UCSD-AML1 (cell line): ENCODE results near the gene PSMD12.
"Not testable (repeated sequence)": the region's sequence is repeated elsewhere in the genome, so short reads cannot be mapped to it uniquely, and the experiment has no call there.

Experiments
- DNase-seq: peaks from one replicate; lab custom pipeline; 2025; ENCODE audit not compliant: unreplicated experiment; lab: John Stamatoyannopoulos, UW

PSMD12 gene

DNA sequence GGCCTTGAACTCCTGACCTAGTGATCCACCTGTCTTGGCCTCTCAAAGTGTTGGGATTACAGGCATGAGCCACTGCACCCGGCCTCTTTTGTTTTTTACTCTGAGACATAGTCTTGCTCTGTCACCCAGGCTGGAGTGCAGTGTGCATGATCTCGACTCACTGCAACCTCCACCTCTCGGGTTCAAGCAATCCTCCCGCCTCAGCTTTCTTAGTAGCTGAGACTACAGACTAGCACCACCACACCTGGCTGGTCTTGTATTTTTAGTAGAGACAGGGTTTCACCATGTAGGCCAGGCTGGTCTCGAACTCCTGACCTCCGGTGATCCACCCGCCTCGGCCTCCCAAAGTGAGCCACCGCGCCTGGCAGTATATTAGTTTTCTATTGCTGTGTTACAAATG is 22.2 kb upstream of the PSMD12 start:
- not testable (repeated sequence) for DNase-seq

DNA sequence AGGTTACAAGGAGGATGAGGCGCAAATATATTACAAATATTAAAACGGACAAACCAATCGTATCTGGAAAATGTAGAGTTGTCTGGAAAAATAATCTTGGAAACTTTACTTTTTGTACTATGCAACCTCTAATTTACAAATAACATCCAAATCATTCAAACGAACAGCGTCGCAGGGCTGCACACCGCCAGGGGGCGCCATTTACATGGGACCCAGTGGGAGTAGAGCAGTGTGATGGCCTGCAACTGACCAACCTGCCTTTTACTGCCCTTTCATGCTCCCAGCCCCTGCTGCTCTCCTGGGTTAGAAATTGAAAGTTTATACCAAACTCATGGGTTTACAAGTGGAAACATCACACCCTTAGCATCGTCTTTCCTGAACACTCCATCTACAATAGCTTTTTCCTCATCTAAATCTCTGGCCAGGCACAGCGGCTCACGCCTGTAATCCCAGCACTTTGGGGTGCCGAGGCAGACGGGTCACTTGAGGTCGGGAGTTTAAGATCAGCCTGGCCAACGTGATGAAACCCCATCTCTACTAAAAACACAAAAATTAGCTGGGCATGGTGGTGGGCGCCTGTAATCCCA is 20.7 kb upstream of the PSMD12 start:
- DNase-seq = peak; percentile 74

DNA sequence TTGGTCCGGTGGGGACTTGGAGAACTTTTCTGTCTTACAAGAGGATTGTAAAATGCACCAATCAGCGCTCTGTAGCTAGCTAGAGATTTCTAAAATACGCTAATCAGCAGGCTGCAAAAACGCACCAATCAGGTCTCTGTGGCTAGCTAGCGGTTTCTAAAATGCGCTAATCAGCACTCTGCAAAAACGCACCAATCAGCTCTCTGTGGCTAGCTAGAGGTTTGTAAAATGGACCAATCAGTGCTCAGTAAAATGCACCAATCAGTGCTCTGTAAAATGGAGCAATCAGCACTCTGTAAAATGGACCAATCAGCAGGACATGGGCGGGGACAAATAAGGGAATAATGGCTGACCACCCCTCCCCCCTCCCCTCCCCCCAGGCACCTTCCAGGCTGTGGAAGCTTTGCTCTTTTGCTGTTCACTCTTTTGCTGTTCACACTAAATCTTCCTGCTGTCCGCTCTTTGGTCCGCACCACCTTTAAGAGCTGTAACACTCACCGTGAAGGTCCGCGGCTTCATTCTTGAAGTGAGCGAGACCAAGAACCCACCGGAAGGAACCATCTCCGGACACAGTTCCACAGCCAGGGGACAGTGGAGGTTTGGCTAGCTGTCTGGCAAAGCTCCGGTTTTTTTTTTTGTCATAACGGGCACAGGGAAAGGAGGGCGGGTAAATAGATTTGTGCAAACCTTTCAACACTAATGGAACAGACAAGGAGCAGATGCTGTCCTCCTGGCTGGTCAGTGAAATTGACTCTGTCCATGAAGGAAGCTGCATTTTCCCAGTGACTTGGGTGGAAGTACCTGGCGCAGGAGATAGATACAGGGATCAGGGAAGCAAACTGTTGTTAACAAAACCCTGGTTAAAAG is 19.0 kb upstream of the PSMD12 start:
- no peak for DNase-seq

DNA sequence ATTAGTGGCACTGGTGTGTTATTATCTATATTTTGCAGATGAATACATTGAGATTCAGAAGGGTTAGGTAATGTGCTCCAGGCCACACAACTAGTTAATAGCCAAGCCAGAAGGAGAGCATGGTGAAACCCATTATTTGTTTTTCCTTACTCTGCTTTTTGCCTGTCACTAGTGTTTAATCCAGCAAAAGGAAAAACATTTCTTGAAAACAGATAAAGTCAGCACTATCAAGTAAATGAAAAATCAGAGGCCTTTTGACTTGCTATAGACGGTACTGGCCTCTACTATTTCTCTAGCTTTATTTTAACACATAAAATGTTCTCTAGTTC is 15.5 kb upstream of the PSMD12 start:
- DNase-seq = no peak

DNA sequence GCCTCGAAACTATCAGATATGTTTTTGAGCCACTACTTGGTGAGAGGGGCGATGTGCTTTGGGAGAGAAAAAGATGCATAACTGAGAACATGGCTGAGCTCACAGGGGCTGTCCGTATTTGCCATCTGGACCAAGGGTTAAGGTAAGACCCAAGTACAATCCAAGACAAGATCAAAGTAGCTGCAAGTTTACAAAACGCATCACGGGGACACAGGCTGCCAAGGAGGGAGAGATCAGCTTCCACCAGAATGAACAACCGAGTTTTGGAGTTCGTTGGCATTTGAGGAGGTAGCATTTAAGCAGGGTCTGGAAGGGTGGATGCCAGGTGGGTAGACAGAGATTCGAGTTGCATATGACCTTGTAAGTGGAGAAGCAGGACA is 12.9 kb upstream of the PSMD12 start:
- DNase-seq = no peak

DNA sequence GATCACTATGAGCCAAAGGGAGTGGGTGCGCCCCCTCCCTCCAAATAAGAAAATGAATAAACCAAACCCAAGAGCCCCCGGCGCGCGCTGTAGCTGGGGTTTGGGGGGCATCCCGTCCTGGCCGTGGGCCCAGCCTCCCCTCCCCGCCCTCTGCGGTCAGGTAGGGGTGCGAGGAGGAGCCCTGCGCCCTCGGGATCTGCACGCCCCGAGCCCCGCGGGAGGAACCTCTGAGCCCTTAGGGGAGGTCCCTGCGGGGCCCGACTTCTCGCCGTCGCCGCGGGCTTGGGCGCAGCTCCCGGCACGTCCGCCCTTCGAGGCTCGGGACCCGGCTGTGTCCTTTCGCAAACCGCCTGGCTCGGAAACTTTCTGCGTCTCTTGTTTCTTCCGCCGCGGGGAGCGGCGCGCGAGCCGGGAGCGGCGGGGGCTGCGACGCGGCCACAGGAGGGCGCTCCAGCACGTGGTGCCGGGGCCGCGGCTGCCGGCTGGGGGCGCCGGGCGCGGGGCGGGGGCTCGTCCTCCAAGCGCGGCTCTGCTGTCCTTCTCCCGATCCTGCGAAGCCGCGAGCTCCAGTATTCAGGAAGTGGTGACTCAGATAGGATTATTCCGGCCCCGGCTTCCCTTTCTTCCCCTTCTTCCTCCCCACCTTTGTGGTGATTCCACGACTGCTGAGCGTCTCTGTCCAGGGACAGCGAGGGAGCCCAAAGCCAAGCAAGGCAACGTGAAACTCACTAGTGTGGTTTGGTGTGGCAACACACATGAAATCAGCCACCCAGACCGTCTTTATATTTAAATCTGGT is 12.3 kb upstream of the PSMD12 start:
- DNase-seq = peak; percentile 72

DNA sequence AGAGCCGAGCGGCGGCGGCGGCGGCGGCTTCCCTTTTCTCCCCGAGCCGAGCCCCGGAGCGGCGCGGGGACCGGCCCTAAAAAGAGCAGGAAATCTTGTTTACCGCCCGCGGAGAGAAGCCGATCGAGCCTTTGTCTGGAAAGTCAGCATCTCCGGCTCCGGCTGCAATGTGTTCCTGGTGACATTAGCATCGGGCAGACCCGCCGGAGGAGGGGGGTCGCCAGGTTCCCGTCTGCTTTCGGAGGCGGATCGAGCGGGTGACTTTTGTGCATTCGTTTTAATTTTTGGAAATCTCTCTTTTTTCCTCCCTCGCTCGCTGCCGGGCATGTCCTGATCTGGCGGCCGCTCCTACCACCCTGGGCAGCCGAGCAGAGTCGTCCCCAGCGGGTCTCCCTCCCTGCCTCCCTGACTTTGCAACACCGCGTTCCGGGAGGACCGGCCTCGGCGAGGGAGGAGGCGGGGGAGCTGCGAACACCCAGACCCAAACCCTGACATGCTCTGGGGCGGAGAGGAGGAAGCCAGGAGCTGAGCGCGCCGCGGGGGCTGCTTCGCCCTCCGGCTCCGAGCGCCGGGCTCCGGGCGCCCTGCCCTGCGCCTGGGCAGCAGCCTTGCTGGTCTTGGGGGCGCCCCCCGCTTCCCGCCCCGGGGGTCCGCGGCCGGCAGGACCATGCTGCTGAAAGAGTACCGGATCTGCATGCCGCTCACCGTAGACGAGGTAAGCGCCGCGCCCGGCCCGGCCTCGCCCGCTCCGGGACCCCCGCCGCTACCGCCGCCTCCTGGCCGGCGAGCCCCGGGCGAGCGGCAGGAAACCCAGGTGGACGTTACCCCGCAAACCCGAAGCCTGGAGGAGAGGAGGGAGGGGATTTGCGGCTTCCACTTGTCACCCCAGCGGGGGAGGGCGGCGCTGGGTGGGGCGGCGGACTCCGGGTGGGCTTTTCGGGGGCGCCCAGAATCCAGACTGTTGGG is 11.4 kb upstream of the PSMD12 start:
- DNase-seq = peak; percentile 39

DNA sequence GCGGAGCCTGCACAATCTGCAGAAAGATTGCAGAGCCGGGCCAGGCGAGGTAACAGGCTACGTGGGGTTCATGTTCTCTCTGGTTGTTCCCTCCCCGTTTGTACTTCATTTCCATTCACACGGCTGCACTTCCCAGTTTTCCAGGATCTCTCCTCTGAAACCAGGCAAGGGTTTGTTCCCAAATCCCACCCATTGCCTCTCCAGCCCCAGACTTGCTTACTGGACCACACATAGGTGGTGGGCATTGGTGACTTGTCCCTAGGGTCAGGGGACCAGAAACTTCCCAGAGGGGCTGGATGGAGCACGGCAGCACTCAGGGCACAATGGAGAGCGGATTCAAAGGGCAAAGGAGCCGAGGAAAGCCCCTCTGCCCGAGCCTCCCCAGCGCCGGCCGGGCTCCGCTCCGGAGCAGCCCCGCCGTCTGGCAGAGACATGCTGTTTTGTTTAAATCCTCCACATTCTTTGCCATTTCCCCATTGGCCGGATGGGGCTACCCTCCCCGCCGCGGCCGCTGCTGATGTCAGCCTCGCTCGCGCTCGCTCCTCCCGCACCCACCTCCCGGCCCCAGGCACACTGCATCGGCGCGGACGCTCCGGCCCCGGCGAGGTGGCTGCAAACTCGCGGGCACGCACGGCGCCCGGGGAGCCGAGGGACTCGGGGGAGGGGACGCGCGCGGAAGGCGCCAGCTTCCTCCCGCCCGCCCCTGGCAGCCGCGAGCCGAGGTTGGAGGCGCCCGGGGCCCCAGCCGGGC is 10.5 kb upstream of the PSMD12 start, which contains the start of gene PITPNC1:
TSS of gene PITPNC1 (plus strand) at position 545 of the 751 bp plus-strand sequence.
- DNase-seq = peak; percentile 73

DNA sequence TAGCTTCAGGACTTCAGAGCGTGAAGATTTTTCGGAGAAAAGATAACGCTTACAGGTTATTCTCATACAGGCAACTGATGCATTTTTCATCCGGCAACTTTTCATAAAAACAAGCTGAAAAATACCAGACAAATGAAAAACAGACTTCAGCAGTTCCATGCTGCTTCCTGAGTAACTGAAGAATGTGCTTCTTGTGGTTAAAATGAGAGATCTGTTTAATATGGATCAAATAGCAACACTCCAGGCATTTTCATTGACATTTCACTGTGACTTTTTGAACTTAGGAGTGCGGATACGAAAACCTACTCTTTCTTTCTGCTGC is 10.0 kb upstream of the PSMD12 start:
- DNase-seq = no peak

DNA sequence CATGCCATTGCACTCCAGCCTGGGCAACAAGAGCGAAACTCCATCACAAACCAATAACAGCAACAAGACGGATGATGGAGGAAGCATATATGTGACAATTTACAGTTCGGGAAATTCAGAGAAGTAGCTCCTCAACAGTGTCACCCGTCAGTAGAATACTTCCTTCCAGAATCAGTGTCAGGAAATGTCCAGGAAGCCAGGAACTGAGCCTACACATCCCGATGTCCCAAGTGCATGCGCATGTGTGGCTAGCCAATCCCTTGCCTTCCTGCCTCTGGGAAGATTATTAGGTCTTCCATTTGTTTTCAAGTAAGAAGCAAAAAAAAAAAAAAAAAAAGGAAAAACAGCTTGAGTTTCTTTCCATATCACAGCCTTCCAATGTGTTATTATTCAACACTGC is 9.3 kb upstream of the PSMD12 start:
- DNase-seq = no peak

DNA sequence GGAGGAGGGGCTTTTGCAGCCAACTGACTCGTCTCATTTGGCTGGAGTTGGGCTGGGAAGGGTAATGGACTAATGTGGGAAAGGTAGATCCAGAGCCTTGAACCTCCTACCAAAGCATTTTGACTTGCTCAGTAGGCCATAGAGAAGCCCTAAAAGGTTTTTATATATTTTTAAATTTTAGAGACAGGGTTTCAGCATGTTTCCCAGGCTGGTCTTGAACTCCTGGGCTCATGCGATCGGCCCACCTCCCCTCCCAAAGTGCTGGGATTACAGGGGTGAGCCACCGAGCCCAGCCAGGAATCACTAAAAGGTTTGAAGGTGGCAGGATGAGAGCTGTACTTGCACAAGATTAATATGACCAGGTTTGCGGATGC is 8.7 kb upstream of the PSMD12 start:
- no peak for DNase-seq

DNA sequence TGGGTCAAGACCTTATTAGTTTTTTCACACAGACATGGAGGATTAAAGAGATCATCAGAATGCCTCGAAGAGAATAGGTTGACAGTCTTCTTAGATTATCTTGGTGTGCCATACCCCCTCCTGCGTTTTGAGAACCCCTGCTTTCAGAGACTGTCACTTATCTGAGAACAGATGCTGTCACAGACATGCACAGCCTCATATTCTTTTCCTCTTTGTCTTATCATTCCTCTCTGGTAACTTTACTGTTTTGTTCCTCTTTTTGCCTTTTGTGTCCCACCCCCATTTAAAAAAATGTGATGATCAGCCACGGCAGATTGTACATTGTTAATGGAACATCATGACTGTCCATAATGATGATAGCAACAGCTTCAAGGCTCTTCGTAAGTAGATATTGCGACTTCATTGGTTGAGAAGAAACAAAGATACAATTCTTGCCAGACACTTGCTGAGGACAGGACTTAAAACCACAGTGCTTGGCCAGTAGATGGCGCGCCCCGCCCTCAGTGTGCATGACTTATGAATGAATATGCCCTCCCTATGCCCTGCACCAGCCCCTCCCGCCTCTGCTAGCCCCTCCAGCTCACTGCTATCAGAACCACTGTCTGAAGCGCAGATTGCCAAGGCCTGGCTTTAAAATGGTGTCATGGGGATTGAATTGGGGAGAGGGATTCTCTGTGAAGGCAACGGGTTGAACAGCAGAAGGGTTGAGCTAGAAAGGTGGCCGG is 8.1 kb upstream of the PSMD12 start:
- peak; percentile 76 for DNase-seq

DNA sequence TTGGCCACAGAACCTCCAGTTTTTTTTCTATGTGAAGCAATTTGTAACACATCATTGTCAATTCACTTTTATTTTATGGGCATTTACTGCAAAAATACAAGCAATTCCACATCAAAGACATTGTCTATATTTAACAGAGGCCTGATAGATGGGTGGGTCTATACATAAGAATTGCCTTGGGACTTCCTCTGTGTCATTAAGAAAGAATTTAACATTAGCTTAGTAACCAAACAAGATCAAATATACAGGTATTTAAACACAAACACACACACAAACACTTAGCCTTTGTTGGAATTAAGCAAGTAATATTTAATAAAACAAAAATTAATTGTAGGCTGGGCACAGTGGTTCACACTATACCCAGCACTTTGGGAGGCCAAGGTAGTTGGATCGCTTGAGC is 6.4 kb upstream of the PSMD12 start:
- DNase-seq = no peak

DNA sequence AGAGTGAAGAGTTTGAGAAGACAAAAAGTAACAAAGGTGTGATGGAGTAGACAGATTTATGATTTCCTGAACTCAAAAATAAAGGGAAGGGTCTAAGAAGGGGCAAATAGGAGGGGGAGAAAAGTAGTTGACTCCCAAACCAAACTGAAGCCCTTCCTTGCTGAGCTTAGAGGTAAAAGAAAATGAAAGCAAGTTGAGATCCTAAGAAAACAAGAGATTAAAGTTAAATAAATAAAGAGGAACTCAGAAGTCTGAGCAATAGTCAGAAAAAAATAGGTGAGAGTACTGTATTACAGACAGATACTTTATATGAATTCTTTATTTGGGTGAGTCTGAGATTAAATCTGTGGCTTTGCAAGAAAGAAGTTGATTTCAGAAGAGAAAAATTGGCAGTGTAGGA is 3.3 kb upstream of the PSMD12 start:
- DNase-seq = no peak

DNA sequence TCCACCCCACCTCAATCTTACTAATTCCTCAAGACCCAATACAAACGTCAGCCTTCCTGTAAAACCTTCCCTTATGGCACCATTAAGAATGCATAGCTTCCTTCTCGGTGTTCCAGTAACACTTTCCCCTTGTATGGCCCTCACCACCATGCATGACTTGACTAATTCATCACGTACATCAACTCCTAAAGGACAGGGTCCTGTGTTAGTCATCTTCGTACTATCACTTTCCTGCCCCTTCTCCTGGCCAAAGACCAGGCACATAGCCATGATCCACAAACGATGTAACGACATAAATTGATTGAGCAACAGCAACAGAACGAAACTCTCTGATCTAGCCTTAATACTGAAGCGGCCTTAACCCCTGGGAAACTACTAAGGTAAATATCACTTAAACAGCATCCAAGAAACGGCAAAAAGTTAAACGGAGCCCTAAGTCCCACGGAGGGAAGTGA is 612 bp downstream of the PSMD12 start:
- no peak for DNase-seq

DNA sequence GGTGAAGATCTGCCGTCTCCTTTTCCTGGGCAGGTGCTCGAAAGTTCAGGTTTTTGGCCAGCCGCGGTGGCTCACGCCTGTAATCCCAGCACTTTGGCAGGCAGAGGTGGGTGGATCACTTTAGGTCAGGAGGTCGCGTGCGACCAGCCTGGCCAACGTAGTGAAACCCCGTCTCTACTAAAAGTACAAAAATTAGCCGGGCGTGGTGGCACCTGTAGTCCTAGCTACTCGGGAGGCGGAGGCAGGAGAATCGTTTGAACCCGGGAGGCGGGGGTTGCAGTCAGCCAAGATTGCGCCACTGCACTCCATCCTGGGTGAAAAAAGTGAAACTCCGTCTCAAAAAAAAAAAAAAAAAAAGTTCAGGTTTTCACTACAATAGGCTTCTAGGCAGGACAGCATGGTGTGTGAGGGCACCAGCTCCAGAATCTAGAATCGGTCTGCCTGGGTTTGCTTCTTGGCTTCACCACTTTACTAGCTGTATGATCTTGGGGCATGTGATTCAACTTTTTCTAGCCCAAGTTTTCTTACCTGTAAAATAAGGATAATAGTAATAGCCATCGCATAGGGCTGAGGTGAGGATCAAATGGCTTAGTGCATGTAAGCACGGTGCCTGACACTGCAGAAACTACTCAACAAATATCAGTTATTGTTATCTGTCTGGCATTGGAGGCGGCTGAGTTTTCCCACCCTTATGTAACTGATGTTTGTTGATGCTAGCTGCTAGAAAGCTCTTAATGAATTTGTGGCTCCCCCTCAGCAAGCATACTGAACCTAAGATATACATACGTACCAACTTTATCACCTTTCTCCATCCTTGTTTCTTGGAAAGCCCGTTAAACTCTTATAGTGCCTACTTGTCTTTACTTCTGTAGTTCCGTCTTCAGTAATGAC is 1.3 kb downstream of the PSMD12 start:
- no peak for DNase-seq

DNA sequence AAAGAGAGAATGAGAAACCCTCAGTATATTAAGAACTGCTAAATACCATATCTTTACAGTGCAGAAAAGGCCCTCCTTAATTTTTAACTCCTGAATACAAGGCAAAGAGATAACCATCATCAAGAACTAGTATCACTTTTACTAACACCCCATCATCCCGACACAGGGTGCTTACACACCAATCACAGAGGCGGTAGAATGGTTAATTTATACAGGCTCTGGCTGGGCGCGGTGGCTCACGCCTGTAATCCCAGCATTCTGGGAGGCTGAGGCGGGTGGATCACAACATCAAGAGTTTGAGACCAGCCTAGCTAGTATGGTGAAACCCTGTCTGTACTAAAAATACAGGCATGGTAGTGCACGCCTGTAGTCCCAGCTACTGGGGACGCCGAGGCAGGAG is 4.2 kb downstream of the PSMD12 start:
- no peak for DNase-seq

DNA sequence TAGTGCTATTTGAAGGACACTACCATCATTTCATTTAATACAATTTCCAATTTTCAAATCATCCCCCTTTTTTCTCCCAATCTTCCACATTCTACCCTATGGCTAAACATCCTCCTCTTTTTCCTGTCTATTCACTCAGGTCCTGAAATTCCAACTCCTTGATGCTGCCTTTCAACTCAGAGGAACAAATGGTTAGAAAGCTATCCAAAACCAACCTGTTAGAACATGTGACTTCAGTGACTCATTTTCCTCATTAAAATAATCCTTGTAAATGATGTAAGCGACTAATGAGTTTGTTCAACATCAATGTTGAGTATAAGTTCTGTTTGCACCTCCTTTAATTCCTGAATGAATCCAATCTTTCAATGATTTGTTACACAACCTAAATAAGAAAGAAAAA is 5.5 kb downstream of the PSMD12 start:
- DNase-seq = no peak
